Smooth muscle cell (in vitro differentiated cells): ENCODE data around the gene SAYSD1. TPM values are rescaled to one million over a fixed set of nuclear protein-coding genes. Genes with fewer than 3 reads are reported as not detected.

ENCODE experiments used
- DNase-seq: peaks from one replicate; lab custom pipeline; 2025; ENCODE audit not compliant: unreplicated experiment; lab: John Stamatoyannopoulos, UW
- H2AFZ ChIP-seq: fragments of 200-600 bp; sonication (generic); 2 replicates; pipeline ENCODE4 v1.6.0; 2016; ENCODE audit warnings: antibody characterized with exemption, low read depth, mild to moderate bottlenecking
- H3F3A ChIP-seq: fragments of 200-600 bp; sonication (generic); 2 replicates; pipeline ENCODE4 v1.6.0; 2017; ENCODE audit warnings: antibody characterized with exemption, low read depth
- H3K27ac ChIP-seq: fragments of 200-600 bp; sonication (generic); 2 replicates; pipeline ENCODE4 v1.5.1; 2016; ENCODE audit warnings: low read depth, mild to moderate bottlenecking
- H3K27me3 ChIP-seq: fragments of 200-600 bp; sonication (generic); 2 replicates; pipeline ENCODE4 v1.6.1; 2016; ENCODE audit warnings: low read depth, mild to moderate bottlenecking
- H3K36me3 ChIP-seq: fragments of 200-600 bp; sonication (generic); 2 replicates; pipeline ENCODE4 v1.5.1; 2016; ENCODE audit warnings: low read depth
- H3K4me1 ChIP-seq: fragments of 200-600 bp; sonication (generic); 2 replicates; pipeline ENCODE4 v1.5.1; 2016; ENCODE audit warnings: low read depth
- H3K4me2 ChIP-seq: fragments of 200-600 bp; sonication (generic); 2 replicates; pipeline ENCODE4 v1.6.0; 2016; ENCODE audit warnings: mild to moderate bottlenecking
- H3K4me3 ChIP-seq: fragments of 200-600 bp; sonication (generic); 2 replicates; pipeline ENCODE4 v1.5.1; 2016; ENCODE audit warnings: mild to moderate bottlenecking
- H3K79me2 ChIP-seq: fragments of 200-600 bp; sonication (generic); 2 replicates; pipeline ENCODE4 v1.6.0; 2016; ENCODE audit warnings: low read depth, mild to moderate bottlenecking
- H3K9ac ChIP-seq: fragments of 200-600 bp; sonication (generic); 2 replicates; pipeline ENCODE4 v1.6.0; 2016; ENCODE audit warnings: low read depth
- H3K9me3 ChIP-seq: fragments of 200-600 bp; sonication (generic); replicated peaks from 2 replicates; pipeline ENCODE4 v1.5.1; 2016; ENCODE audit warnings: low read depth
- H4K20me1 ChIP-seq: fragments of 200-600 bp; sonication (generic); 2 replicates; pipeline ENCODE4 v1.6.0; 2016; ENCODE audit warnings: low read depth
- CTCF ChIP-seq: fragments of 200-600 bp; sonication (generic); IDR thresholded peaks from 2 replicates; pipeline ENCODE4 v1.5.1; 2017; ENCODE audit warnings: borderline replicate concordance, mild to moderate bottlenecking, antibody characterized with exemption; ENCODE audit not compliant: insufficient read depth, poor library complexity, severe bottlenecking
- WGBS: methylation state at CpG from one replicate; pipeline ENCODE4 v1.1.7; 2016; ENCODE audit warnings: low lambda C conversion rate; 5-methylcytosine and 5-hydroxymethylcytosine counted together
- polyA plus RNA-seq: library from polyadenylated mRNA; unstranded; fragments of >200 nt; fragmentation: Nextera tagmentation; extraction: Ambion mirVana; gene quantifications from 2 replicates; pipeline ENCODE4 v1.2.1, GENCODE V29; 2016
- total RNA-seq: library from RNA; depleted of rRNA; stranded (reverse); fragments of >200 nt; gene quantifications from 2 replicates; pipeline ENCODE4 v1.2.3, GENCODE V29; 2014

Gene SAYSD1
- total and polyA plus RNA-seq, 2 experiments from 2014 or later, result 6.3 to 7.7 TPM

- Histone ChIP-seq H3K9me3 (no peaks in the 10 kb centered on the region), H3K9ac (no peak overlapping the region), H3K4me1 (no peaks in the 10 kb centered on the region), H4K20me1 (no peaks in the 10 kb centered on the region), H3K79me2 (no peaks in the 10 kb centered on the region), H3K4me3 (no peak overlapping the region), H2AFZ (no peak overlapping the region), H3K27ac (no peak overlapping the region), H3K4me2 (no peak overlapping the region), H3K36me3 (no peaks in the 10 kb centered on the region), H3K27me3 (no peaks in the 10 kb centered on the region), H3F3A (no peaks in the 10 kb centered on the region)
- TF ChIP-seq CTCF, result no peak
- 84% methylated on average over 8 of the region's 8 CpGs for WGBS
- no peak for DNase-seq
Observed at GRCh38 chr6:39079197-39080125, 35.5 kb downstream of the SAYSD1 start.

- no peaks in the 10 kb centered on the region for H3K79me2 ChIP-seq
- WGBS, result 87% methylated on average over 3 of the region's 3 CpGs
- no peak for DNase-seq
- TF ChIP-seq CTCF, result no peak
- no peaks in the 10 kb centered on the region for H3K4me1 ChIP-seq
- H3K4me3 ChIP-seq, result no peak overlapping the region
- H3K9me3 ChIP-seq, result no peaks in the 10 kb centered on the region
- no peaks in the 10 kb centered on the region for H4K20me1 ChIP-seq
- no peaks in the 10 kb centered on the region for H3K27me3 ChIP-seq
- H3K4me2 ChIP-seq, result no peak overlapping the region
- no peak overlapping the region for H2AFZ ChIP-seq
- no peak overlapping the region for H3K27ac ChIP-seq
- H3K36me3 ChIP-seq, result no peaks in the 10 kb centered on the region
- H3K9ac ChIP-seq, result no peak overlapping the region
- H3F3A ChIP-seq, result no peaks in the 10 kb centered on the region
Observed at GRCh38 chr6:39078695-39079094, 36.3 kb downstream of the SAYSD1 start.

- no peak overlapping the region for H3K4me3 ChIP-seq
- DNase-seq, result no peak
- 91% methylated on average over 11 of the region's 11 CpGs for WGBS
- H4K20me1 ChIP-seq, result no peaks in the 10 kb centered on the region
- no peaks in the 10 kb centered on the region for H3K36me3 ChIP-seq
- no peak overlapping the region for H3K9ac ChIP-seq
- no peak overlapping the region for H2AFZ ChIP-seq
- no peaks in the 10 kb centered on the region for H3F3A ChIP-seq
- H3K27me3 ChIP-seq, result peaks cover 4% of the 10 kb centered on the region
- no peaks in the 10 kb centered on the region for H3K9me3 ChIP-seq
- no peak for TF ChIP-seq CTCF
- no peaks in the 10 kb centered on the region for H3K4me1 ChIP-seq
- no peak overlapping the region for H3K27ac ChIP-seq
- H3K4me2 ChIP-seq, result no peak overlapping the region
- H3K79me2 ChIP-seq, result no peaks in the 10 kb centered on the region
Observed at GRCh38 chr6:39077882-39078594, 36.9 kb downstream of the SAYSD1 start.
